WERI-Rb-1 (cell line): ENCODE data around the gene ATOSA.
A peak's percentile ranks its signal among the peaks of the same experiment; 100 is the strongest.

Experiments used
- DNase-seq: peaks from one replicate; pipeline ENCODE4 v3.0.0-alpha.2; 2020
- H3K27ac ChIP-seq: fragments of 250-450 bp; sonication (Bioruptor Pico); 2 replicates; pipeline ENCODE4 v1.5.1; 2020; ENCODE audit warnings: mild to moderate bottlenecking, moderate library complexity
- H3K27me3 ChIP-seq: fragments of 250-450 bp; sonication (Bioruptor Pico); 2 replicates; pipeline ENCODE4 v1.5.1; 2021; ENCODE audit warnings: mild to moderate bottlenecking, low read depth, moderate library complexity; ENCODE audit not compliant: insufficient read depth, severe bottlenecking
- H3K36me3 ChIP-seq: fragments of 250-450 bp; sonication (Bioruptor Pico); 2 replicates; pipeline ENCODE4 v1.5.1; 2020; ENCODE audit warnings: mild to moderate bottlenecking, moderate library complexity
- H3K4me3 ChIP-seq: 2 replicates; pipeline ENCODE4 v1.5.1; 2011; ENCODE audit warnings: low read depth, mild to moderate bottlenecking, control low read depth, low read length
- H3K9me3 ChIP-seq: fragments of 250-450 bp; sonication (Bioruptor Pico); 2 replicates; pipeline ENCODE4 v1.5.1; 2021; ENCODE audit warnings: mild to moderate bottlenecking, moderate library complexity; ENCODE audit not compliant: severe bottlenecking
- TF ChIP-seq, protein P1 (sequence below): IDR thresholded peaks from 2 replicates; pipeline ENCODE4 v1.5.1; 2011; ENCODE audit warnings: low read depth, mild to moderate bottlenecking, control low read depth, inconsistent platforms, low read length

The ATOSA gene

DNA sequence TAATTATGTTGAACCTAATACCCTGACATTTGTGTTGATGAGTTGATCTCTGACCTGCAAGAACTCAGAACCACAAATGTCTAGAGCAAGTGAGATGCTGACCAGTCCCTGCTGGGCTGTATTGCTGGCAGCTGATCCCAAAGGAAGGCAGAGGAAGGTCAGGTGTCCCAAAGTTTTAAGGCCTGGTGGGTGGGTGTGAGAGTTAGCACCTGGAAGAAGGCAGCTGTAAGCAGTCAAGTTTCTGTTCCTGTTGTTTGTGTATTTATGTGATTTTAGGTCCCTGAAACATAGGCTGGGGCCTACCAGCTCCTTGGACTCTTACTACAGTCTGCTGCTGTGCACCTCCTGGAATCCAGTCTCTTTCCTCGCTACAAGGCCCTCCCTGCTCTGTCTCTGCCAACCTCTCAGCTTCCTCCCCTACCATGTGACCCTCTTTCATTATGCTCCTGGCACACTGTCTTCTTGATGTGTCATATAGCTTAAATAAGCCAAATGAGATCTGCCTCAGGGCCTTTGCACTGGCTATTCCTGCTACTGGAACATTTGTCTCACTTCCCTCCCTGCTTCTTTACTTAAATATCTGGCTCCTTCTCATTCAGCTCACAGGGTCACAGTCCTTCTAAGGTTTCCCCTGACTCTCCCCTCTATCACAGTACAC is 31.0 kb upstream of the ATOSA start:
- no peak overlapping the region for H3K4me3 ChIP-seq
- TF ChIP-seq, protein P1, sequence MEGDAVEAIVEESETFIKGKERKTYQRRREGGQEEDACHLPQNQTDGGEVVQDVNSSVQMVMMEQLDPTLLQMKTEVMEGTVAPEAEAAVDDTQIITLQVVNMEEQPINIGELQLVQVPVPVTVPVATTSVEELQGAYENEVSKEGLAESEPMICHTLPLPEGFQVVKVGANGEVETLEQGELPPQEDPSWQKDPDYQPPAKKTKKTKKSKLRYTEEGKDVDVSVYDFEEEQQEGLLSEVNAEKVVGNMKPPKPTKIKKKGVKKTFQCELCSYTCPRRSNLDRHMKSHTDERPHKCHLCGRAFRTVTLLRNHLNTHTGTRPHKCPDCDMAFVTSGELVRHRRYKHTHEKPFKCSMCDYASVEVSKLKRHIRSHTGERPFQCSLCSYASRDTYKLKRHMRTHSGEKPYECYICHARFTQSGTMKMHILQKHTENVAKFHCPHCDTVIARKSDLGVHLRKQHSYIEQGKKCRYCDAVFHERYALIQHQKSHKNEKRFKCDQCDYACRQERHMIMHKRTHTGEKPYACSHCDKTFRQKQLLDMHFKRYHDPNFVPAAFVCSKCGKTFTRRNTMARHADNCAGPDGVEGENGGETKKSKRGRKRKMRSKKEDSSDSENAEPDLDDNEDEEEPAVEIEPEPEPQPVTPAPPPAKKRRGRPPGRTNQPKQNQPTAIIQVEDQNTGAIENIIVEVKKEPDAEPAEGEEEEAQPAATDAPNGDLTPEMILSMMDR = no peak
- no peaks in the 10 kb centered on the region for H3K27me3 ChIP-seq
- no peak for DNase-seq
- H3K27ac ChIP-seq = no peak overlapping the region
- H3K36me3 ChIP-seq = no peaks in the 10 kb centered on the region
- H3K9me3 ChIP-seq = no peaks in the 10 kb centered on the region

DNA sequence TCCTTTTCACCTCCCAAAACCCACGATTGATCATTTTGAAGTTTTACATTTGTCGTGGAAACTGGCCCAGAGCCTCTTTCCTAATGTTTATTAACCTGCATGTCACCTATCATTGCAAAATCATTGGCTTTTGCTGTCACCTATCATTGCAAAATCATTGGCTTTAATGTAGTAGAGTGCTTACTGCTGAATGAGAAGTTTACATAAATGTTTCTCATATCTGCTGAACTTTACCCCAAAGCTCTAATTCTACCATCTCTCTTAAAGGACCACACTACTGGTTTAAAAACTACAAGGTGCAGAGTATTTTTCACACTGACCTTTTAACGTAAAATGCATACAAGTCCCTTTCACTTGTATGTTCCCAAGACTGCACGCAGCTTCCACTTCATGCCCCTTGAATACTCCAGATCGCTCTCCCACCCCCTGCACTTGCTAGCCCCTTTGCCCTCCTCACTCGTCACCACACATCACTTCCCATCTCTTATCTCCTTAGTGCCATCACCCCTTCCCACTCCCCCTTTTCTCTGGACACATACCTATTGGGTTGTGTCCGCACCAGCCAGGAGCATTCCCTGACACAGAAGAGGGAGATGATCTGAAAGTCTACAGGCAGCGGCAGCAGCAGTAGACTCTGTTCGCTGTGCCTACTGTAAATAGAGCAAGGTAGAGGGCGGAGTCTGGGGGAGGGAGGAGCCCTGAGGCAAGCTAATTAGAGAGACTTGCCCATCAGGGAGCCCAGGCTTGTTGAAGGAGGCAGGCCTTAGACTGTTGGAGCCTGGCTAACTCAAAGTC is 30.2 kb upstream of the ATOSA start:
- no peaks in the 10 kb centered on the region for H3K27me3 ChIP-seq
- H3K9me3 ChIP-seq = no peaks in the 10 kb centered on the region
- TF ChIP-seq, protein P1 = no peak
- H3K4me3 ChIP-seq = no peak overlapping the region
- no peaks in the 10 kb centered on the region for H3K36me3 ChIP-seq
- no peak overlapping the region for H3K27ac ChIP-seq
- DNase-seq = peak; percentile 15

DNA sequence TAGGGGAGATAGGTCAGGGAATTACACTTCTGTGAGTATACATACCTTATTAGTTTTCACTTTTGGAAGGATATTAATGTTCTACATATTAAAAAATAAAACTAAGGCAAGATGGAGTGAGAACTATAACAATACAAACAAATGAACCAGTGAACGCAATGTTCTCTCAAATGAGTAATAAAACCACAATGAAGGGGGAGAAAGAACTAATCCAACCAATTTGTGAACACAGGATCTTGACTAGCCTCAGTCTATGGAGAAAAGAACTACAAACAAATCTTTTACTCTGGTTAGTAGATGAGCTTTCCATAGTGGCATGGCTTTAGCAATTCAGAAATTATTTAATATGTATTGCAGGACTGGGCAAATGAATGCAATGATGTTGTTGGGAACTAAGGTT is 26.9 kb upstream of the ATOSA start:
- H3K27ac ChIP-seq = no peak overlapping the region
- TF ChIP-seq, protein P1 = no peak
- DNase-seq = no peak
- H3K36me3 ChIP-seq = no peaks in the 10 kb centered on the region
- no peaks in the 10 kb centered on the region for H3K9me3 ChIP-seq
- H3K4me3 ChIP-seq = no peak overlapping the region
- H3K27me3 ChIP-seq = no peaks in the 10 kb centered on the region

DNA sequence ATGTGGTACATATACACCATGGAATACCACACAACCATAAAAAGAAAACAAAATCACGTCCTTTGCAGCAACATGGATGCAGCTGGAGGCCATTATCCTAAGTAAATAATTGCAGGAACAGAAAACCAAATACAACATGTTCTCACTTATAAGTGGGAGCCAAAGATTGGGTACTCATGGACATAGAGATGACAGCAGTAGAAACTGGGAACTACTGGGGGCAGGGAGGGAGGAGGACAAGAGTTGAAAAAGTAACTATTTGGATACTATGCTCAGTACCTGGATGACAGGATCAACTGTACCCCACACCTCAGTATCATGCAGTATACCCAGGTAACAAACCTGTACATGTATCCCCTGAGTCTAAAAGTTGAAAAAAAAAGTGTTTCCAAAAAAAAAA is 23.2 kb upstream of the ATOSA start:
- Histone ChIP-seq H3K9me3 (no peaks in the 10 kb centered on the region), H3K27ac (no peak overlapping the region), H3K4me3 (no peak overlapping the region), H3K36me3 (no peaks in the 10 kb centered on the region), H3K27me3 (no peaks in the 10 kb centered on the region)
- TF ChIP-seq, protein P1 = no peak
- DNase-seq = no peak

DNA sequence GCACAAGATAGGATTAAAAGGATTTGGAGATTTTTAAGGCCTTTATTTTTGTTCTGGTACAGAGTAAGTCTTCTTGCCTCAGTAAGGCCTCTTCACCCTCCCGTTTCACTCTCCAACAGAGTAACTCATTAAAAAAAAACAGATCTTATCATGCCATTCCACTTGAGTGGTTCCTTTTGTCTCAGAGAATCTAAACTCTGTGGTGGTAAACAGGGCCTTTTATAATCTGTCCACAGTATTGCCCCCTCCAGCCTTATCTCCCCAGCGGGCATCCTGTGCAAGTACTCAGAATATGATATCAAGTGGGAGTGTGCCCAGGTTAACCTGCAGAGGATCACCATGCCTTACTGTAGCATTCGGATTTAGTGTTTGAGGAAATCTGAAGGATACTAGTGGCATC is 20.3 kb upstream of the ATOSA start:
- Histone ChIP-seq H3K4me3 (no peak overlapping the region), H3K36me3 (no peaks in the 10 kb centered on the region), H3K9me3 (no peaks in the 10 kb centered on the region), H3K27ac (no peak overlapping the region), H3K27me3 (no peaks in the 10 kb centered on the region)
- TF ChIP-seq, protein P1 = no peak
- DNase-seq = no peak
